ENCODE results near the gene ZNF525.

- TF ChIP-seq CTCF (IDR thresholded peaks at IDR 0.05) (no peak), POLR2A (IDR thresholded peaks at IDR 0.05) (peak; percentile 61)
Observed at GRCh38 chr19:53333463-53334449, 31.7 kb upstream of the ZNF525 start, which contains the start of gene ZNF845.
